Body of pancreas (tissue), 4 donors: Measurements from ENCODE around the gene MMP3. TPM values are rescaled to one million over a fixed set of nuclear protein-coding genes. Genes with fewer than 3 reads are reported as not detected.

ENCODE experiments used
- ATAC-seq: fragments of 150-250 bp; one replicate; pipeline ENCODE4 v1.9.1; 2016
- DNase-seq, 4 donors: peaks; one replicate each; pipeline ENCODE4 v3.0.0-alpha.2; 2019
- H3K27ac ChIP-seq, 4 donors: fragments of 200-600 bp; sonication (generic); 1 replicate in 3 of 4; 2 replicates in 1 of 4; pipeline versions ENCODE4 v1.5.1 to v1.6.1; 2016 to 2019; ENCODE audit warnings: mild to moderate bottlenecking in 1 of 4, mixed read lengths in 1 of 4, moderate library complexity in 1 of 4
- H3K27me3 ChIP-seq, 2 donors: fragments of 200-600 bp; sonication (generic); one replicate each; pipeline ENCODE4 v1.6.0; 2016; ENCODE audit warnings: mild to moderate bottlenecking in 1 of 2
- H3K36me3 ChIP-seq, 2 donors: fragments of 200-600 bp; sonication (generic); replicated peaks in 1 of 2; 2 replicates each; pipeline ENCODE4 v1.5.1; 2016; ENCODE audit warnings: low read depth in 2 of 2; ENCODE audit not compliant: insufficient read depth in 1 of 2
- H3K4me1 ChIP-seq: fragments of 200-600 bp; sonication (generic); one replicate; pipeline ENCODE4 v1.6.0; 2016
- H3K4me3 ChIP-seq, 2 donors: fragments of 200-600 bp; sonication (generic); 1 replicate in 1 of 2; 2 replicates in 1 of 2; pipeline ENCODE4 v1.5.1; 2016 to 2019
- H3K9me3 ChIP-seq, 3 donors: fragments of 200-600 bp; sonication (generic); 1 replicate in 2 of 3; 2 replicates in 1 of 3; pipeline ENCODE4 v1.5.1; 2016
- POLR2A ChIP-seq, 3 donors: fragments of 450-650 bp; IDR thresholded peaks; one replicate each; pipeline ENCODE4 v1.6.1; 2016; ENCODE audit warnings: antibody characterized with exemption in 3 of 3, mild to moderate bottlenecking in 2 of 3
- WGBS, 2 donors: methylation state at CpG; one replicate each; pipeline ENCODE4 v1.1.5; 2017; 5-methylcytosine and 5-hydroxymethylcytosine counted together
- intact Hi-C: fragments of 100-400 bp; cut with DNase I; formaldehyde crosslinking; loops from one replicate; pipeline ENCODE4 v1.15.1; 2023
- total RNA-seq, 2 donors: library from RNA; depleted of rRNA; stranded (reverse); fragments of >200 nt; gene quantifications; one replicate each; pipeline ENCODE4 v1.1.0, GENCODE V29; 2016
- TF ChIP-seq, protein P1 (sequence below), 7 experiments: fragments of 450-650 bp in 4 of 7; fragments of 200-600 bp in 3 of 7; sonication (generic) in 3 of 7; IDR thresholded peaks; one replicate each; pipeline ENCODE4 v1.5.1; 2016 to 2019; ENCODE audit warnings: antibody characterized with exemption in 7 of 7

Gene MMP3
- total RNA-seq, 2 donors from 2014 or later = 1.0 TPM; not detected in 1

DNA sequence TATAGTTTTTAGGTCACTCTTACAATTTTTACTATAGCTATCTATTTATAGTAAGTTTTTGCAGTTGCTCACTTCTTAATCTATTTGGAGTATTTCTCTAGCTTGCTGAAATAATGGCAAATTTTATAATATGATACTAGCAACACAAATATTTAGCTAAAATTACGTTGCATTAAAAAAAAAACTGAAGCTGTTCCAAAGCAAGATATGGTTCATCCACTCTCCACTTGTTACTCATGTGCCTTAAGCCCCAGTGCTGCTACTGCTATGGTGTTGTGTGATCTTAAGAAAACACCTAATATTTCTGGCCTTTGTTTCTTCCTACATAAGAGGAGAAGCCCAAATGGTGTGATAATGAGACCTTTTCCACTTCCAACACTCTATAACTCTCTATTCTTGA, 479 bp downstream of the MMP3 start:
- no peak overlapping the region for H3K4me3 ChIP-seq
- H3K27ac ChIP-seq = no peak overlapping the region
- no peaks in the 10 kb centered on the region for H3K36me3 ChIP-seq
- no peak for ATAC-seq
- no peak for TF ChIP-seq POLR2A (IDR thresholded peaks at IDR 0.05)
- TF ChIP-seq, protein P1, sequence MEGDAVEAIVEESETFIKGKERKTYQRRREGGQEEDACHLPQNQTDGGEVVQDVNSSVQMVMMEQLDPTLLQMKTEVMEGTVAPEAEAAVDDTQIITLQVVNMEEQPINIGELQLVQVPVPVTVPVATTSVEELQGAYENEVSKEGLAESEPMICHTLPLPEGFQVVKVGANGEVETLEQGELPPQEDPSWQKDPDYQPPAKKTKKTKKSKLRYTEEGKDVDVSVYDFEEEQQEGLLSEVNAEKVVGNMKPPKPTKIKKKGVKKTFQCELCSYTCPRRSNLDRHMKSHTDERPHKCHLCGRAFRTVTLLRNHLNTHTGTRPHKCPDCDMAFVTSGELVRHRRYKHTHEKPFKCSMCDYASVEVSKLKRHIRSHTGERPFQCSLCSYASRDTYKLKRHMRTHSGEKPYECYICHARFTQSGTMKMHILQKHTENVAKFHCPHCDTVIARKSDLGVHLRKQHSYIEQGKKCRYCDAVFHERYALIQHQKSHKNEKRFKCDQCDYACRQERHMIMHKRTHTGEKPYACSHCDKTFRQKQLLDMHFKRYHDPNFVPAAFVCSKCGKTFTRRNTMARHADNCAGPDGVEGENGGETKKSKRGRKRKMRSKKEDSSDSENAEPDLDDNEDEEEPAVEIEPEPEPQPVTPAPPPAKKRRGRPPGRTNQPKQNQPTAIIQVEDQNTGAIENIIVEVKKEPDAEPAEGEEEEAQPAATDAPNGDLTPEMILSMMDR (IDR thresholded peaks at IDR 0.05) = no peak
- H3K27me3 ChIP-seq = no peaks in the 10 kb centered on the region
- intact Hi-C loops = no loop called here
- WGBS, 2 donors = 19 to 32% methylated on average over 1 of the region's 1 CpG
- H3K4me1 ChIP-seq = no peaks in the 10 kb centered on the region
- H3K9me3 ChIP-seq = no peaks in the 10 kb centered on the region
- no peak for DNase-seq

DNA sequence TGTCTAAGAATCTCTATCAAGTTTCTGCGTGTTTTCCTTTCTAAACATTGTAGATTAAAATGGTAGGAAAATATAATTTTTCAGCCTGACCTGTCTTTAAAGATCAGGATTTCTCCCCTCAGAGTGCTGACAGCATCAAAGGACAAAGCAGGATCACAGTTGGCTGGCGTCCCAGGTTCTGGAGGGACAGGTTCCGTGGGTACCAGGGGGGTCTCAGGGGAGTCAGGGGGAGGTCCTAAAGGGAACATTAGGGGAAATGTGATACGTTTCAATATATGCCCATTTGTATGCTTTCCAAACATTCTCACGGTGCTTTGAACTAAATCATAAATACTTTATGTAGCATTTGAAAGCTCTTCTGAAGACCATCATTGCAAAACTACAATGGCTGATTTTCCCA, 3.4 kb downstream of the MMP3 start:
- H3K27me3 ChIP-seq = no peaks in the 10 kb centered on the region
- no peaks in the 10 kb centered on the region for H3K36me3 ChIP-seq
- ATAC-seq (no peak), DNase-seq (no peak)
- no peak overlapping the region for H3K27ac ChIP-seq
- no peak for TF ChIP-seq POLR2A (IDR thresholded peaks at IDR 0.05)
- TF ChIP-seq, protein P1 (IDR thresholded peaks at IDR 0.05) = no peak
- WGBS, 2 donors = 11 to 15% methylated on average over 5 of the region's 5 CpGs
- no peaks in the 10 kb centered on the region for H3K9me3 ChIP-seq
- intact Hi-C loops = no loop called here
- no peaks in the 10 kb centered on the region for H3K4me1 ChIP-seq
- H3K4me3 ChIP-seq = no peak overlapping the region

DNA sequence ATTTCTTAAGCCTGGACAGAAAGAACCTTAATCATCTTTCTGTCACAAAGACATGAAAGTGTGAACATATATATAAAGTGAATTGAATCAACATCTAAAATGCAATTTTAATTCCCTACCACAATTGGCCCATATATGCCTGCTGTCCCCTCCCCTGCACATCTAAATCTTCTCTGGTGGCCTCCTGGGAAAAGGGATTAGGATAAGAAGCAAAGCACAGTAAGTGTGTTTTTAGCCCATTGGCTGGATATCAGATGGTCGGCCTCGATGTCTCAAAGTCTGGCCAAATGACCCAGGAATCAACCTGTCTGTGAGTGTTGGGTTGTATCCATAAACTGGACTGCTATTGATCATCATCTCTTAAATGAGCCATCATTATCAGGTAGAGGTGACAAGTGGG, 5.8 kb downstream of the MMP3 start:
- Histone ChIP-seq H3K4me3 (no peak overlapping the region), H3K27me3 (no peaks in the 10 kb centered on the region), H3K4me1 (no peaks in the 10 kb centered on the region), H3K27ac (no peak overlapping the region), H3K9me3 (no peaks in the 10 kb centered on the region), H3K36me3 (no peaks in the 10 kb centered on the region)
- 46% methylated on average over 2 of the region's 2 CpGs for WGBS, 2 donors
- DNase-seq (no peak), ATAC-seq (no peak)
- intact Hi-C loops = loop anchor here (10.0 kb wide), 1 partner anchor 97 kb away; no protein-coding TSS in a partner anchor
- TF ChIP-seq POLR2A (IDR thresholded peaks at IDR 0.05) = no peak
- TF ChIP-seq, protein P1 (IDR thresholded peaks at IDR 0.05) = no peak

DNA sequence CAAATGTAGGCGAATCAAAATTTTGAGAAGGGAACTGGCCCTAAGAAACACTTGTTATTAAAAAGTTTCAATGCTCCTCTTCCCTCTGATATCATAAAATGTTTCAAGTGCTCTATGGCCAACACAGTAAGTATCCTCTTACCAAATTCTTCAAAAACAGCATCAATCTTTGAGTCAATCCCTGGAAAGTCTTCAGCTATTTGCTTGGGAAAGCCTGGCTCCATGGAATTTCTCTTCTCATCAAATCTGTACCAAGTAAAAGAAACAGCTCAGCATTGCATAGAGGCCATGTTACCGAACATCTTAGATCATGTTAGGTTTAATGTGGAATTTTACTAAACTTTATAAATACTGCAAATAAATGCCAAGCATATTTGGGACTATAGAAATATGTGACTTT, 6.3 kb downstream of the MMP3 start:
- H3K4me3 ChIP-seq = no peak overlapping the region
- H3K9me3 ChIP-seq = no peaks in the 10 kb centered on the region
- H3K36me3 ChIP-seq = no peaks in the 10 kb centered on the region
- intact Hi-C loops = loop anchor here (10.0 kb wide), 1 partner anchor 98 kb away; no protein-coding TSS in a partner anchor
- no peak overlapping the region for H3K27ac ChIP-seq
- no peak for TF ChIP-seq POLR2A (IDR thresholded peaks at IDR 0.05)
- TF ChIP-seq, protein P1 (IDR thresholded peaks at IDR 0.05) = no peak
- 66 to 82% methylated on average over 2 of the region's 2 CpGs for WGBS, 2 donors
- H3K4me1 ChIP-seq = no peaks in the 10 kb centered on the region
- ATAC-seq (no peak), DNase-seq (no peak)
- H3K27me3 ChIP-seq = no peaks in the 10 kb centered on the region

DNA sequence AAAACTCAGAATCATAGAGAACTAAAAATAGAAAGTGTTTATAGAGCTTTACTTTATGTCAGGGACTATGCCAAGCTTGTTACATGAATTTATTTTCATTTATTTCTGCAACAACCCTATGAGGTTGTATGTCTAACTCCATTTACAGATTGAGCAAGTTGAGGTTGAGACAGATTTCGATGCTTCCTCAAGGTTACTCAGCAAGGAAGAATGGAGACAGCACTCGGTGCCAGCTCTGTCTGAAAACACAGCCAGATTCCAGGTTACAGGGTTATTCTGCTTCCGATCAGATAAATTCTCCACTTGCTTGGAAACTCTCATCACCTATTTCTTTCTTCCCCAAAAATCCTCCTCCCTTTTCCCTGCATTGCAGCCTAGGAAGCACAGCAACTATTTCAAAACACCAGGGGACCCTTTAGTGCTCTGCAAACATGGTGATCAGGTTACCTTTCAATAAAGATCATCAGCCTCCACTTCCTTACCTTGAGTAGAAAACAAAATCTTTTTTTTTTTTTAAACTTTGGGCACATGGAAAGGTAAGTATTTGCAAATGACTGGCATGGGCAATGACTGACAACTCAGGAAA, 7.0 kb downstream of the MMP3 start:
- Histone ChIP-seq H3K4me3 (no peak overlapping the region), H3K4me1 (no peaks in the 10 kb centered on the region), H3K36me3 (no peaks in the 10 kb centered on the region), H3K9me3 (no peaks in the 10 kb centered on the region), H3K27ac (no peak overlapping the region), H3K27me3 (no peaks in the 10 kb centered on the region)
- no peak for DNase-seq
- intact Hi-C loops = loop anchor here (10.0 kb wide), 1 partner anchor 98 kb away; no protein-coding TSS in a partner anchor
- TF ChIP-seq POLR2A (IDR thresholded peaks at IDR 0.05) = no peak
- TF ChIP-seq, protein P1 (IDR thresholded peaks at IDR 0.05) = no peak
- no peak for ATAC-seq
- 45 to 54% methylated on average over 3 of the region's 3 CpGs for WGBS, 2 donors
